NCI-H524 treated with DMSO at 0.1 percent for 48 hours (cell line): Measurements from ENCODE around the gene ZNF443.
A peak's percentile ranks its signal among the peaks of the same experiment; 100 is the strongest.
"Not testable (repeated sequence)": the region's sequence is repeated elsewhere in the genome, so short reads cannot be mapped to it uniquely, and the experiment has no call there.

Experiments used
- DNase-seq: peaks from one replicate; lab custom pipeline; 2025; lab: John Stamatoyannopoulos, UW

Gene ZNF443

GRCh38 chr19:12417273-12417672 is 23.5 kb downstream of the ZNF443 start:
- DNase-seq = not testable (repeated sequence)

GRCh38 chr19:12411893-12412292 is 28.9 kb downstream of the ZNF443 start:
- no peak for DNase-seq

- DNase-seq = peak; percentile 93
These were observed 40.0 kb downstream of the ZNF443 start, which contains the start of gene ZNF799 for GRCh38 chr19:12400633-12401502. Gene ZNF799, minus strand, starts transcription at chr19:12401271. Its CDS starts 201 bp downstream, at chr19:12401070.

- DNase-seq = not testable (repeated sequence)
These were observed 40.8 kb downstream of the ZNF443 start for GRCh38 chr19:12399901-12400632.

GRCh38 chr19:12391148-12391547 is 49.7 kb downstream of the ZNF443 start:
- not testable (repeated sequence) for DNase-seq

GRCh38 chr19:12386365-12386764 is 54.5 kb downstream of the ZNF443 start:
- not testable (repeated sequence) for DNase-seq

GRCh38 chr19:12380444-12380737 is 60.4 kb downstream of the ZNF443 start:
- DNase-seq = no peak

GRCh38 chr19:12379732-12380443 is 60.9 kb downstream of the ZNF443 start:
- no peak for DNase-seq
